ENCODE results near the gene TOP1.
A peak's percentile ranks its signal among the peaks of the same experiment; 100 is the strongest.

TOP1 gene

DNA sequence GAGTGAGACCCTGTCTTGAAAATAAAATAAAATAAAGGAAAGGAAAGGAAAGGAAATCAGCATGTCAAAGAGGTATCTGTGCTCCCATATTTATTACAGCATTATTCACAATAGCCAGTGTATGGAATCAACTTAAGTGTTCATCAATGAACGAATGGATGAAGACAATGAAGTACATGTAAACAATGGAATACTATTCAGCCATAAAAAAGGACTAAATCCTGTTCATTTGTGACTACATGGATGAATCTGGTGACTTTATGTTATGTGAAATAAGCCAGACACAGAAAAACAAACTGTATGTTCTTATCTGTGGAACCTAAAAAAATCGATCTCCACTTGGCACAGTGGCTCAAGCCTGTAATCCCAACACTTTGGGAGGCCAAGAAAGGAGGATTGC, 28.0 kb upstream of the TOP1 start:
- ChIA-PET CTCF (interaction anchor here (2.5 kb wide), 1 partner anchor 9 kb away, joined by 13 read pairs; no protein-coding TSS in a partner anchor), POLR2A (no interaction called here)

DNA sequence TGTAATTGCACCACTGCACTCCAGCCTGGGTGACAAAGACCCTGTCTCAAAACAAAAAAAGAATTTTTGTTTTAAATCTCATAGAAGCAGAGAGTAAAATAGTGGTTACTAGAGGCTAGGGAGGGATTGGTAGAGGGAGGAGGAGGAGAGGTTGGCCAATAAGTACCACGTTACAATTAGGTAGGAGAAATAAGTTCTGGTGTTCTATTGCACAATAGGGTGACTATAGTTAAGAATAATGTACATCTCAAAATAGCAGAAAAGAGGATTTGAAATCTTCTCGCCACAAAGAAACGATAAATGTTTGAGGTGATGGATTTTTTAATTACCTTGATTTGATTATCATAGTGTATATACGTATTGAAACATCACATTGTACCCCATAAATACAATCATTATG, 27.1 kb upstream of the TOP1 start:
- Histone ChIP-seq H3K4me3 (ENCODE audit: low read depth, low read length) (no peak overlapping the region), H3K36me3 (ENCODE audit: control insufficient read depth in 2 of 2, insufficient read depth in 1 of 2, low read length in 2 of 2) (no peaks in the 10 kb centered on the region), H3K27ac (ENCODE audit: extremely low read depth, low read depth, low read length) (no peak overlapping the region), H3K9me3 (ENCODE audit: control insufficient read depth, insufficient read depth, low read depth, low read length) (no peaks in the 10 kb centered on the region), H3K4me1 (ENCODE audit: control insufficient read depth, insufficient read depth, low read length) (peaks cover 7% of the 10 kb centered on the region)
- peak; percentile 1; the same call in 1 of the 2 replicates for TF ChIP-seq ZNF140 (tag by site-specific recombination; IDR thresholded peaks at IDR 0.05)
- TF ChIP-seq ELK4 (IDR thresholded peaks at IDR 0.05; ENCODE audit: borderline replicate concordance, low read depth, low read length) = no peak
- CTCF ChIA-PET = interaction anchor here (2.5 kb wide), 1 partner anchor 10 kb away, joined by 13 read pairs; no protein-coding TSS in a partner anchor
- POLR2A ChIA-PET = no interaction called here

More for the DNA sequence above, 28.0 kb upstream of the TOP1 start:
- TF ChIP-seq ZNF146 (tag by site-specific recombination; IDR thresholded peaks at IDR 0.05) (peak; percentile 84), ZBTB48 (tag by site-specific recombination; IDR thresholded peaks at IDR 0.05) (no peak)
- H3K4me3 ChIP-seq (ENCODE audit: low read depth, low read length) = no peak overlapping the region
- H3K9me3 ChIP-seq (ENCODE audit: control insufficient read depth, insufficient read depth, low read depth, low read length) = no peaks in the 10 kb centered on the region
- no peaks in the 10 kb centered on the region for H3K36me3 ChIP-seq (ENCODE audit: control insufficient read depth in 2 of 2, insufficient read depth in 1 of 2, low read length in 2 of 2)
- peaks cover 7% of the 10 kb centered on the region for H3K4me1 ChIP-seq (ENCODE audit: control insufficient read depth, insufficient read depth, low read length)
- no peak overlapping the region for H3K27ac ChIP-seq (ENCODE audit: extremely low read depth, low read depth, low read length)

- Histone ChIP-seq H3K27ac (ENCODE audit: extremely low read depth, low read depth, low read length) (peak overlapping the region; percentile 78), H3K9me3 (ENCODE audit: control insufficient read depth, insufficient read depth, low read depth, low read length) (no peaks in the 10 kb centered on the region), H3K36me3 (ENCODE audit: control insufficient read depth in 2 of 2, insufficient read depth in 1 of 2, low read length in 2 of 2) (no peaks in the 10 kb centered on the region), H3K4me3 (ENCODE audit: low read depth, low read length) (no peak overlapping the region), H3K4me1 (ENCODE audit: control insufficient read depth, insufficient read depth, low read length) (peaks cover 7% of the 10 kb centered on the region)
- CTCF ChIA-PET = interaction anchor here (2.5 kb wide), 1 partner anchor 11 kb away, joined by 13 read pairs; no protein-coding TSS in a partner anchor
- TF ChIP-seq ZNF175 (tag by site-specific recombination; IDR thresholded peaks at IDR 0.05) (no peak), HOXA7 (CRISPR knock-in tag; IDR thresholded peaks at IDR 0.05; ENCODE audit: borderline replicate concordance) (no peak), TRIM28 (IDR thresholded peaks at IDR 0.05; ENCODE audit: borderline replicate concordance, low read length) (no peak), ZNF302 (tag by site-specific recombination; IDR thresholded peaks at IDR 0.05; ENCODE audit: low read depth) (no peak), ZNF830 (tag by site-specific recombination; IDR thresholded peaks at IDR 0.05; ENCODE audit: low read depth) (no peak), ZFP69B (tag by site-specific recombination; IDR thresholded peaks at IDR 0.05) (no peak), YY2 (tag by site-specific recombination; IDR thresholded peaks at IDR 0.05) (no peak), ZIC2 (tag by site-specific recombination; IDR thresholded peaks at IDR 0.05) (no peak), ZNF488 (tag by site-specific recombination; IDR thresholded peaks at IDR 0.05) (no peak), ZNF112 (tag by site-specific recombination; IDR thresholded peaks at IDR 0.05) (no peak)
- TF ChIP-seq, protein P1, sequence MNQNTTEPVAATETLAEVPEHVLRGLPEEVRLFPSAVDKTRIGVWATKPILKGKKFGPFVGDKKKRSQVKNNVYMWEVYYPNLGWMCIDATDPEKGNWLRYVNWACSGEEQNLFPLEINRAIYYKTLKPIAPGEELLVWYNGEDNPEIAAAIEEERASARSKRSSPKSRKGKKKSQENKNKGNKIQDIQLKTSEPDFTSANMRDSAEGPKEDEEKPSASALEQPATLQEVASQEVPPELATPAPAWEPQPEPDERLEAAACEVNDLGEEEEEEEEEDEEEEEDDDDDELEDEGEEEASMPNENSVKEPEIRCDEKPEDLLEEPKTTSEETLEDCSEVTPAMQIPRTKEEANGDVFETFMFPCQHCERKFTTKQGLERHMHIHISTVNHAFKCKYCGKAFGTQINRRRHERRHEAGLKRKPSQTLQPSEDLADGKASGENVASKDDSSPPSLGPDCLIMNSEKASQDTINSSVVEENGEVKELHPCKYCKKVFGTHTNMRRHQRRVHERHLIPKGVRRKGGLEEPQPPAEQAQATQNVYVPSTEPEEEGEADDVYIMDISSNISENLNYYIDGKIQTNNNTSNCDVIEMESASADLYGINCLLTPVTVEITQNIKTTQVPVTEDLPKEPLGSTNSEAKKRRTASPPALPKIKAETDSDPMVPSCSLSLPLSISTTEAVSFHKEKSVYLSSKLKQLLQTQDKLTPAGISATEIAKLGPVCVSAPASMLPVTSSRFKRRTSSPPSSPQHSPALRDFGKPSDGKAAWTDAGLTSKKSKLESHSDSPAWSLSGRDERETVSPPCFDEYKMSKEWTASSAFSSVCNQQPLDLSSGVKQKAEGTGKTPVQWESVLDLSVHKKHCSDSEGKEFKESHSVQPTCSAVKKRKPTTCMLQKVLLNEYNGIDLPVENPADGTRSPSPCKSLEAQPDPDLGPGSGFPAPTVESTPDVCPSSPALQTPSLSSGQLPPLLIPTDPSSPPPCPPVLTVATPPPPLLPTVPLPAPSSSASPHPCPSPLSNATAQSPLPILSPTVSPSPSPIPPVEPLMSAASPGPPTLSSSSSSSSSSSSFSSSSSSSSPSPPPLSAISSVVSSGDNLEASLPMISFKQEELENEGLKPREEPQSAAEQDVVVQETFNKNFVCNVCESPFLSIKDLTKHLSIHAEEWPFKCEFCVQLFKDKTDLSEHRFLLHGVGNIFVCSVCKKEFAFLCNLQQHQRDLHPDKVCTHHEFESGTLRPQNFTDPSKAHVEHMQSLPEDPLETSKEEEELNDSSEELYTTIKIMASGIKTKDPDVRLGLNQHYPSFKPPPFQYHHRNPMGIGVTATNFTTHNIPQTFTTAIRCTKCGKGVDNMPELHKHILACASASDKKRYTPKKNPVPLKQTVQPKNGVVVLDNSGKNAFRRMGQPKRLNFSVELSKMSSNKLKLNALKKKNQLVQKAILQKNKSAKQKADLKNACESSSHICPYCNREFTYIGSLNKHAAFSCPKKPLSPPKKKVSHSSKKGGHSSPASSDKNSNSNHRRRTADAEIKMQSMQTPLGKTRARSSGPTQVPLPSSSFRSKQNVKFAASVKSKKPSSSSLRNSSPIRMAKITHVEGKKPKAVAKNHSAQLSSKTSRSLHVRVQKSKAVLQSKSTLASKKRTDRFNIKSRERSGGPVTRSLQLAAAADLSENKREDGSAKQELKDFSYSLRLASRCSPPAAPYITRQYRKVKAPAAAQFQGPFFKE (tag by site-specific recombination; IDR thresholded peaks at IDR 0.05; ENCODE audit: borderline replicate concordance) = no peak
- POLR2A ChIA-PET = no interaction called here
Observed at GRCh38 chr20:41002842-41003142, 25.8 kb upstream of the TOP1 start.

Measured in HEK293 (cell line).